HepG2 (cell line): ENCODE data around the gene PELO. TPM values are rescaled to one million over a fixed set of nuclear protein-coding genes. Genes with fewer than 3 reads are reported as not detected.

Source experiments
- FOXK1 ChIP-seq: sonication (generic); formaldehyde crosslinking; IDR thresholded peaks from 2 replicates; pipeline ENCODE4 v1.4.0; 2020; ENCODE audit warnings: low read depth, missing genetic modification reagents, borderline replicate concordance
- HBP1 ChIP-seq: IDR thresholded peaks from 2 replicates; pipeline ENCODE4 v1.6.1; 2016; ENCODE audit warnings: low read depth, control low read depth
- KDM3A ChIP-seq: IDR thresholded peaks from 2 replicates; pipeline ENCODE4 v1.6.1; 2018; ENCODE audit warnings: low read depth, missing compliant biosample characterization
- KIAA2018 ChIP-seq: sonication (generic); formaldehyde crosslinking; IDR thresholded peaks from 2 replicates; pipeline ENCODE4 v1.5.0; 2020; ENCODE audit warnings: mild to moderate bottlenecking, missing genetic modification reagents, borderline replicate concordance
- KLF16 ChIP-seq, 2 experiments: sonication (generic) in 1 of 2; formaldehyde crosslinking in 1 of 2; IDR thresholded peaks; 2 replicates each; pipeline versions ENCODE4 v1.6.1 to v1.8.0; 2016 to 2023; ENCODE audit warnings: missing genetic modification reagents in 2 of 2, missing compliant biosample characterization in 1 of 2
- NAIF1 ChIP-seq: sonication (generic); formaldehyde crosslinking; IDR thresholded peaks from 2 replicates; pipeline ENCODE4 v1.5.0; 2020; ENCODE audit warnings: mild to moderate bottlenecking, missing genetic modification reagents, borderline replicate concordance
- PHF20 ChIP-seq: sonication (generic); formaldehyde crosslinking; IDR thresholded peaks from 2 replicates; pipeline ENCODE4 v1.5.0; 2020; ENCODE audit warnings: mild to moderate bottlenecking, missing genetic modification reagents
- POGZ ChIP-seq: sonication (generic); formaldehyde crosslinking; IDR thresholded peaks from 2 replicates; pipeline ENCODE4 v1.4.0; 2020; ENCODE audit warnings: mild to moderate bottlenecking, missing genetic modification reagents
- PREB ChIP-seq: sonication (generic); formaldehyde crosslinking; IDR thresholded peaks from 2 replicates; pipeline ENCODE4 v1.4.0; 2020; ENCODE audit warnings: missing genetic modification reagents
- SP140L ChIP-seq: sonication (generic); formaldehyde crosslinking; IDR thresholded peaks from 2 replicates; pipeline ENCODE4 v1.4.0; 2020; ENCODE audit warnings: missing genetic modification reagents, borderline replicate concordance
- TFAP4 ChIP-seq: sonication (generic); IDR thresholded peaks from 2 replicates; pipeline ENCODE4 v1.6.1; 2016; ENCODE audit warnings: low read depth, borderline replicate concordance
- ZNF44 ChIP-seq: sonication (generic); formaldehyde crosslinking; IDR thresholded peaks from 2 replicates; pipeline ENCODE4 v1.5.1; 2020; ENCODE audit warnings: mild to moderate bottlenecking, missing genetic modification reagents
- ZNF557 ChIP-seq: sonication (generic); formaldehyde crosslinking; IDR thresholded peaks from 2 replicates; pipeline ENCODE4 v1.4.0; 2020; ENCODE audit warnings: missing genetic modification reagents
- polyA plus RNA-seq, 8 experiments: library from polyadenylated mRNA; depleted of rRNA in 3 of 8; stranded (reverse) in 7 of 8; unstranded in 1 of 8; fragments of >200 nt; fragmentation: Illumina TruSeq in 4 of 8; extraction: Trizol in 4 of 8; gene quantifications; 2 replicates each; pipeline versions ENCODE4 v1.2.1 to v1.2.3, GENCODE V29; 2011 to 2016; ENCODE audit warnings: low read depth in 4 of 8, missing spikeins in 1 of 8, mixed read lengths in 1 of 8; ENCODE audit not compliant: insufficient read depth in 1 of 8
- total RNA-seq, 5 experiments: library from RNA; depleted of rRNA; stranded (reverse); fragments of >200 nt; fragmentation: Illumina TruSeq; extraction: Trizol; gene quantifications; 2 replicates each; pipeline ENCODE4 v1.2.3, GENCODE V29; 2016; ENCODE audit warnings: low read depth in 1 of 5

Gene PELO
- total and polyA plus RNA-seq, 2 of the 13 experiments (the other 11 are each of a cell fraction or from before 2014, with no cell fraction given) = 19.0 to 23.9 TPM

GRCh38 chr5:52799358-52799982 is 11.8 kb downstream of the PELO start (continued):
- TF ChIP-seq NAIF1 (CRISPR knock-in tag) (no peak), ZNF44 (CRISPR knock-in tag) (no peak; the same call in 1 of the 2 replicates), SP140L (CRISPR knock-in tag) (no peak), FOXK1 (CRISPR knock-in tag) (no peak), ZNF557 (CRISPR knock-in tag) (no peak), PREB (CRISPR knock-in tag) (no peak), POGZ (CRISPR knock-in tag) (no peak), KIAA2018 (CRISPR knock-in tag) (no peak), HBP1 (CRISPR knock-in tag) (no peak), PHF20 (CRISPR knock-in tag) (no peak), KLF16 (CRISPR knock-in tag; IDR thresholded peaks at IDR 0.05) (peak in 1 of 2 experiments; percentile 11; a peak in 1 of 4 replicates), TFAP4 (peak; percentile 81), KDM3A (CRISPR knock-in tag) (no peak)
